Measurements from ENCODE around the gene KRTAP10-4.

The KRTAP10-4 gene

GRCh38 chr21:44568261-44568660 is 5.3 kb upstream of the KRTAP10-4 start:
- no peak for FAIRE-seq

DNA sequence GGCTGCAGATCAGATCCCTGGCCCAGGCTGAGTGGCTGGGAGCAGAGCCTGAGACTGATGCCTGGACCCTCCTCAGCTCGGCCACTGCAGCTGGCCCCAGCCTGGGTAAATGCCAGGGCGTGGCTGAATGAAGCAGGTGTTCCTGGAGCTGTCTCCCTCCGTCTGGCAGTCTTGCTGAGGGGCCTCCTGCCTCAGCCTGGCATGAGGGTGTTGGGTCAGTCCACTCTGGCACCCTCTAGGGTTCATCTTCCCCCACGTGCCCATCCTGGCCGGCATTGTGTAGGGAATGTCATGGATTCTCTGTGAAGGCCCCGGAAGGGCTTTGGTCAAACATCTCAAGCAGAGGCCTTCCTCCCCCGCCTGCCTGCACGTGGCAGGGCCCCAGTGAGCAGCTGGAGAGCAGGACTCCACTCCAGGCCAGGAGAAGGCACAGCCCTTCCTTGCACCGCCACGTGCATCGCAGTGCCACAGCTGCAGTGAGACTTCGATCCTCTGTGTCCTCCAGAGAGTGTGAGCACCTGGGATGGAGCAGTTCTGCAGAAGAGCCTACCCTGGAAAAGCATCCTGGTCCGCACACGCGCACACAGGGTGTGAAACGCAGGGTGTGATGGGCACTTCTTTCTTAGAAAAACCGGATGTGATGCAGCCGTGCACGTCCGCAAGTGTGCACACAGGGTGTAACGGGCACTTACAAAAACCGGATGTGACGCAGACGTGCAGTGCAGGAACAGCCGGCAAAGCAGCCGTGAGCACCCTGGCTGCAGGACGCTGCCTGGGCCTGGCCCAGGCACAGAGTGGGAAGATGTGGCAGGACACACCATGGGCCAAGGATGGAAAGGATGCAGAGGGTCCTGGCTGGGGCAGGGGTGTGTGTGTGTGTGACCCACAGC is 4.6 kb upstream of the KRTAP10-4 start:
- FAIRE-seq: no peak
- no peak for TF ChIP-seq POLR2AphosphoS5 (IDR thresholded peaks at IDR 0.05; ENCODE audit: low read depth, low read length)
- TF ChIP-seq TAF1 (IDR thresholded peaks at IDR 0.05; ENCODE audit: low read depth, low read length): no peak
- TF ChIP-seq POLR2A (IDR thresholded peaks at IDR 0.05; ENCODE audit: low read depth, low read length): no peak
- no peak for TF ChIP-seq SPI1 (IDR thresholded peaks at IDR 0.05; ENCODE audit: low read depth, low read length)
- no peak for TF ChIP-seq PAX5 (IDR thresholded peaks at IDR 0.05; ENCODE audit: insufficient read depth, low read length, severe bottlenecking)
- TF ChIP-seq POU2F2 (IDR thresholded peaks at IDR 0.05; ENCODE audit: low read depth, low read length): no peak
- DNase-seq (ENCODE audit: insufficient read length, low spot score): no peak

More at GRCh38 chr21:44568261-44568660, 5.3 kb upstream of the KRTAP10-4 start:
- no peak for DNase-seq (ENCODE audit: insufficient read length, low spot score)
- TF ChIP-seq TAF1 (IDR thresholded peaks at IDR 0.05; ENCODE audit: low read depth, low read length) (no peak), POU2F2 (IDR thresholded peaks at IDR 0.05; ENCODE audit: low read depth, low read length) (no peak), PAX5 (IDR thresholded peaks at IDR 0.05; ENCODE audit: insufficient read depth, low read length, severe bottlenecking) (no peak), SPI1 (IDR thresholded peaks at IDR 0.05; ENCODE audit: low read depth, low read length) (no peak), POLR2AphosphoS5 (IDR thresholded peaks at IDR 0.05; ENCODE audit: low read depth, low read length) (no peak)

GRCh38 chr21:44569861-44570517 is 3.5 kb upstream of the KRTAP10-4 start:
- no peak for TF ChIP-seq TAF1 (IDR thresholded peaks at IDR 0.05; ENCODE audit: low read depth, low read length)
- TF ChIP-seq POU2F2 (IDR thresholded peaks at IDR 0.05; ENCODE audit: low read depth, low read length): no peak
- TF ChIP-seq POLR2A (IDR thresholded peaks at IDR 0.05; ENCODE audit: low read depth, low read length): no peak
- no peak for TF ChIP-seq SPI1 (IDR thresholded peaks at IDR 0.05; ENCODE audit: low read depth, low read length)
- TF ChIP-seq PAX5 (IDR thresholded peaks at IDR 0.05; ENCODE audit: insufficient read depth, low read length, severe bottlenecking): no peak
- no peak for TF ChIP-seq POLR2AphosphoS5 (IDR thresholded peaks at IDR 0.05; ENCODE audit: low read depth, low read length)
- no peak for DNase-seq (ENCODE audit: insufficient read length, low spot score)
- FAIRE-seq: no peak

DNA sequence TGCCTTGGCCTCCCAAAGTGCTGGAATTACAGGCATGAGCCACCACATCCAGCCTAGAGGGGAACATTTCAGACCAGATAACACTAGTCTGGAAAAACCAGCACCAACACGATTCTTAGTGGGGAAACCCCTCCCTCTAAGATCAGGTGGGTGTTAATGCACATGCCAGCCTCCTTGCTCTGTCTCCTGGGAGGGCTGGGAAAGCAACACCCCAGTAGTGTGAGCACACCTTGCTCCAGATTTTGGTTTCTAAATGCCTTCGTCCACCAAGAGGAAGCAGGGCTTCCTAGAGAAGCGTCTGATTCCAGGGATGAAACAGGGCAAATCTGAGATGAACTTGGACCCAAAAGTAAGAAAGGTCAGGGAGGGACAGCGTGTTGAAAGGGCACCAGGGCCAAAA is 2.2 kb upstream of the KRTAP10-4 start:
- no peak for DNase-seq (ENCODE audit: insufficient read length, low spot score)
- TF ChIP-seq SPI1 (IDR thresholded peaks at IDR 0.05; ENCODE audit: low read depth, low read length) (no peak), POLR2A (IDR thresholded peaks at IDR 0.05; ENCODE audit: low read depth, low read length) (no peak), PAX5 (IDR thresholded peaks at IDR 0.05; ENCODE audit: insufficient read depth, low read length, severe bottlenecking) (no peak), TAF1 (IDR thresholded peaks at IDR 0.05; ENCODE audit: low read depth, low read length) (no peak), POU2F2 (IDR thresholded peaks at IDR 0.05; ENCODE audit: low read depth, low read length) (no peak), POLR2AphosphoS5 (IDR thresholded peaks at IDR 0.05; ENCODE audit: low read depth, low read length) (no peak)
- FAIRE-seq: no peak

- TF ChIP-seq SPI1 (IDR thresholded peaks at IDR 0.05; ENCODE audit: low read depth, low read length): no peak
- TF ChIP-seq POLR2AphosphoS5 (IDR thresholded peaks at IDR 0.05; ENCODE audit: low read depth, low read length): no peak
- TF ChIP-seq PAX5 (IDR thresholded peaks at IDR 0.05; ENCODE audit: insufficient read depth, low read length, severe bottlenecking): no peak
- TF ChIP-seq POLR2A (IDR thresholded peaks at IDR 0.05; ENCODE audit: low read depth, low read length): no peak
- no peak for TF ChIP-seq TAF1 (IDR thresholded peaks at IDR 0.05; ENCODE audit: low read depth, low read length)
- TF ChIP-seq POU2F2 (IDR thresholded peaks at IDR 0.05; ENCODE audit: low read depth, low read length): no peak
- no peak for DNase-seq (ENCODE audit: insufficient read length, low spot score)
- FAIRE-seq: no peak
These were observed 1.4 kb upstream of the KRTAP10-4 start for GRCh38 chr21:44571844-44572782.

DNA sequence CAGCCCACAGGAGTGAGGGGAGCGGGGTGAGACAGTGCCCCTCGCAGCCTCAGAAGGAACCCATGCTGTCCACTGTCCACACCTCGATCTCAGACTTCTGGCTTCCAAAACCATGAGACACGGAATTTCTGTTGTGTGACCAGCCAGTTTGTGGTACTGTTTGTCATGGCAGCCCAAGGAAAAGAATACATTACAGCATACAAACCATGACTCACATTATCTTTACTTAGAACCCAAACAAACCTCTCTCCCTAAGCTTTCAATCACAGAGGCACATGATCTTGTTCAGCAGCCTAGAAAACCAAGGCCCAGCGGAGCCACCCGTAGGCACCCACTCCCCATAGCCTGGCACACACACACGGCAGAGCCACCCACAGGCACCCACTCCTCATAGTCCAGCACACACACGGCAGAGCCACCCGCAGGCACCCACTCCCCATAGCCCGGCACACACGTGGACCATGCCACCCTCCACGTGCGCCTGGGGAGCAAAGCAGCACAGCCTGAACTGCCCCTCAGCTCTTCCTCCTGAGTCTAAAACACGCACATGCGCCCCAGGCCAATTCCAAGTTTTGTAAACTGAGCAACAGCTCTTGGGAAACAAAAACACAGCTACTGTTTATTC is 458 bp upstream of the KRTAP10-4 start:
- TF ChIP-seq TAF1 (IDR thresholded peaks at IDR 0.05; ENCODE audit: low read depth, low read length) (no peak), PAX5 (IDR thresholded peaks at IDR 0.05; ENCODE audit: insufficient read depth, low read length, severe bottlenecking) (no peak), SPI1 (IDR thresholded peaks at IDR 0.05; ENCODE audit: low read depth, low read length) (no peak), POLR2AphosphoS5 (IDR thresholded peaks at IDR 0.05; ENCODE audit: low read depth, low read length) (no peak), POU2F2 (IDR thresholded peaks at IDR 0.05; ENCODE audit: low read depth, low read length) (no peak), POLR2A (IDR thresholded peaks at IDR 0.05; ENCODE audit: low read depth, low read length) (no peak)
- DNase-seq (ENCODE audit: insufficient read length, low spot score) (no peak), FAIRE-seq (no peak)

DNA sequence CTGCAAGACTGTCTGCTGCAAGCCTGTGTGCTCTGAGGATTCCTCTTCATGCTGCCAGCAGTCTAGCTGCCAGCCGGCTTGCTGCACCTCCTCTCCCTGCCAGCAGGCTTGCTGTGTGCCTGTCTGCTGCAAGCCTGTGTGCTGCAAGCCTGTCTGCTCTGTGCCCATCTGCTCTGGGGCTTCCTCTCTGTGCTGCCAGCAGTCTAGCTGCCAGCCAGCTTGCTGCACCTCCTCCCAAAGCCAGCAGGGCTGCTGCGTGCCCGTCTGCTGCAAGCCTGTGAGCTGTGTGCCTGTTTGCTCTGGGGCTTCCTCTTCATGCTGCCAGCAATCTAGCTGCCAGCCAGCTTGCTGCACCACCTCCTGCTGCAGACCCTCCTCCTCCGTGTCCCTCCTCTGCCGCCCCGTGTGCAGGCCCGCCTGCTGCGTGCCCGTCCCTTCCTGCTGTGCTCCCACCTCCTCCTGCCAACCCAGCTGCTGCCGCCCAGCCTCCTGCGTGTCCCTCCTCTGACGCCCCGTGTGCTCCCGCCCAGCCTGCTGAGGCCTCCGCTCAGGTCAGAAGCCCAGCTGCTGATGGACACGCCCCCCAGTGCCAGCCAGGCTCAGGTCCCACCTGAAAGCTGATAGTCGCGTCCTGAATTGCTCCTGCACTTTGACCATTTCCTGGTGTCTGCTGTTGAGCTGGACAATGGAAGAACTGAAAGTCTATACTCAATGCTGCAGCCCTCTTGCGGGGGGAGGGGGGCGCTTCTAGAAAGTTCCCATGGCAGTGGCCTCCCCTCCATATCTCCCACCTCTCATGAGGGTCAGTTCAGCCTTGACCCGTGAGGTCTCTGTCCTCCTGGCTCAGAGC is 1.2 kb downstream of the KRTAP10-4 start:
- DNase-seq (ENCODE audit: insufficient read length, low spot score) (no peak), FAIRE-seq (no peak)
- TF ChIP-seq SPI1 (IDR thresholded peaks at IDR 0.05; ENCODE audit: low read depth, low read length) (no peak), TAF1 (IDR thresholded peaks at IDR 0.05; ENCODE audit: low read depth, low read length) (no peak), POU2F2 (IDR thresholded peaks at IDR 0.05; ENCODE audit: low read depth, low read length) (no peak), PAX5 (IDR thresholded peaks at IDR 0.05; ENCODE audit: insufficient read depth, low read length, severe bottlenecking) (no peak), POLR2AphosphoS5 (IDR thresholded peaks at IDR 0.05; ENCODE audit: low read depth, low read length) (no peak), POLR2A (IDR thresholded peaks at IDR 0.05; ENCODE audit: low read depth, low read length) (no peak)

Measured in GM12891 (cell line).